Endothelial cell of umbilical vein (primary cell): ENCODE measurements around the gene QRFPR. TPM values are rescaled to one million over a fixed set of nuclear protein-coding genes. Genes with fewer than 3 reads are reported as not detected.

Source experiments
- BruUV-seq: library from RNA; stranded (reverse); fragments of 400-500 nt; replicated peaks from 2 replicates; lab custom pipeline; 2021; lab: Mats Ljungman, UMichigan
- CTCF ChIA-PET: fragments of 300-600, 350-600 bp; sonication (Branson Sonifier 250); formaldehyde crosslinking; loops from one replicate; lab custom pipeline; 2021; ENCODE audit warnings: antibody characterized with exemption, inconsistent platforms; lab: Charles Lee
- POLR2A ChIA-PET: fragments of 300-600, 350-600 bp; sonication (Branson Sonifier 250); formaldehyde crosslinking; loops from one replicate; lab custom pipeline; 2021; ENCODE audit warnings: antibody characterized with exemption, inconsistent platforms; lab: Charles Lee
- DNase-seq: peaks from one replicate; pipeline ENCODE4 v3.0.0-alpha.2; 2011; ENCODE audit warnings: low read depth, low spot score
- FAIRE-seq: peaks from 2 replicates; lab custom pipeline; 2011; peaks lifted over from hg19 to GRCh38; lab: Jason Lieb, UNC
- H2AFZ ChIP-seq: 2 replicates; pipeline ENCODE4 v1.6.0; 2012; ENCODE audit warnings: low read depth, low read length, control low read depth, inconsistent platforms
- H3K27ac ChIP-seq: 2 replicates; pipeline ENCODE4 v1.5.1; 2011; ENCODE audit warnings: low read depth, mild to moderate bottlenecking, control low read depth, low read length, moderate library complexity; ENCODE audit not compliant: insufficient read depth
- H3K27me3 ChIP-seq, 2 experiments: 2 replicates each; pipeline versions ENCODE4 v1.6.0 to v1.6.1; 2011; ENCODE audit warnings: low read length in 2 of 2, mixed read lengths in 1 of 2; ENCODE audit not compliant: control insufficient read depth in 2 of 2, insufficient read depth in 2 of 2
- H3K36me3 ChIP-seq, 2 experiments: 2 replicates in 1 of 2; 3 replicates in 1 of 2; pipeline ENCODE4 v1.5.1; 2011; ENCODE audit warnings: low read length in 2 of 2, mild to moderate bottlenecking in 1 of 2, moderate library complexity in 1 of 2; ENCODE audit not compliant: control insufficient read depth in 2 of 2, insufficient read depth in 2 of 2; ENCODE audit errors: extremely low read depth in 1 of 2
- H3K4me1 ChIP-seq: 3 replicates; pipeline ENCODE4 v1.5.1; 2011; ENCODE audit warnings: mild to moderate bottlenecking, low read length; ENCODE audit not compliant: control insufficient read depth, insufficient read depth; ENCODE audit errors: extremely low read depth
- H3K4me2 ChIP-seq: 2 replicates; pipeline ENCODE4 v1.6.1; 2011; ENCODE audit warnings: low read length, control low read depth, mixed read lengths; ENCODE audit not compliant: insufficient read depth
- H3K4me3 ChIP-seq, 3 experiments: fragments of 200-600 bp in 1 of 3; sonication (generic), shearing (Covaris generic) in 1 of 3; replicated peaks in 1 of 3; 2 replicates each; pipeline ENCODE4 v1.5.1; 2011 to 2016; ENCODE audit warnings: control low read depth in 3 of 3, low read length in 3 of 3, mild to moderate bottlenecking in 2 of 3, inconsistent platforms in 1 of 3, low read depth in 1 of 3, moderate library complexity in 1 of 3; ENCODE audit not compliant: insufficient read depth in 1 of 3
- H3K79me2 ChIP-seq: 2 replicates; pipeline ENCODE4 v1.6.0; 2012; ENCODE audit warnings: low read length, inconsistent platforms; ENCODE audit not compliant: control insufficient read depth, insufficient read depth
- H3K9ac ChIP-seq: replicated peaks from 2 replicates; pipeline ENCODE3; 2011; ENCODE audit warnings: low read length, control low read depth; ENCODE audit not compliant: insufficient read depth; ENCODE audit errors: extremely low read depth
- H3K9me1 ChIP-seq: replicated peaks from 3 replicates; pipeline ENCODE4 v1.6.0; 2011; ENCODE audit warnings: mild to moderate bottlenecking, low read length; ENCODE audit not compliant: control insufficient read depth, insufficient read depth; ENCODE audit errors: extremely low read depth
- H3K9me3 ChIP-seq: replicated peaks from 2 replicates; pipeline ENCODE4 v1.5.1; 2012; ENCODE audit warnings: low read length, inconsistent platforms; ENCODE audit not compliant: control insufficient read depth, insufficient read depth
- H4K20me1 ChIP-seq: replicated peaks from 2 replicates; pipeline ENCODE3; 2011; ENCODE audit warnings: mild to moderate bottlenecking, low read length; ENCODE audit not compliant: control insufficient read depth, insufficient read depth; ENCODE audit errors: extremely low read depth
- EZH2 ChIP-seq: IDR thresholded peaks from 2 replicates; pipeline ENCODE4 v1.6.1; 2012; ENCODE audit warnings: borderline replicate concordance, low read depth, mild to moderate bottlenecking, moderate library complexity, low read length, inconsistent platforms; ENCODE audit not compliant: severe bottlenecking
- FOS ChIP-seq: IDR thresholded peaks from 2 replicates; pipeline ENCODE4 v1.6.1; 2011; ENCODE audit warnings: mild to moderate bottlenecking, low read length, moderate library complexity, borderline replicate concordance; ENCODE audit not compliant: insufficient read depth
- GATA2 ChIP-seq: IDR thresholded peaks from 2 replicates; pipeline ENCODE4 v1.7.0; 2011; ENCODE audit warnings: low read depth, mild to moderate bottlenecking, moderate library complexity, mixed read lengths, low read length; ENCODE audit not compliant: insufficient read length, insufficient read depth
- JUN ChIP-seq: IDR thresholded peaks from 2 replicates; pipeline ENCODE4 v1.6.1; 2011; ENCODE audit warnings: borderline replicate concordance, low read depth; ENCODE audit not compliant: insufficient read length, insufficient read depth
- POLR2A ChIP-seq: IDR thresholded peaks from 2 replicates; pipeline ENCODE4 v1.6.1; 2012; ENCODE audit warnings: low read depth, mild to moderate bottlenecking, control low read depth, low read length
- dilution Hi-C: fragments of 300-500 bp; cut with MboI; formaldehyde crosslinking; loops from one replicate; pipeline ENCODE4 v1.15.0; 2019; ENCODE audit warnings: low sequenced_read_pairs; ENCODE audit not compliant: extremely low pct_ligation_motif_present
- intact Hi-C: fragments of 100-400 bp; cut with micrococcal nuclease; formaldehyde crosslinking; loops from one replicate; pipeline ENCODE4 v1.10.0; 2022
- polyA plus RNA-seq, 4 experiments: library from polyadenylated mRNA; depleted of rRNA in 3 of 4; stranded (reverse) in 3 of 4; unstranded in 1 of 4; fragments of >200 nt; gene quantifications; 2 replicates each; pipeline versions ENCODE4 v1.2.1 to v1.2.3, GENCODE V29; 2011 to 2012; ENCODE audit warnings: missing spikeins in 1 of 4
- total RNA-seq: library from RNA; stranded (reverse); gene quantifications from 2 replicates; pipeline ENCODE4 v1.2.3, GENCODE V29; 2021
- TF ChIP-seq, protein P1 (sequence below): IDR thresholded peaks from 2 replicates; pipeline ENCODE4 v1.6.1; 2011; ENCODE audit not compliant: insufficient read depth, insufficient read length
- TF ChIP-seq, protein P2 (sequence below), 2 donors: IDR thresholded peaks; 1 replicate in 1 of 2; 2 replicates in 1 of 2; pipeline ENCODE4 v1.5.1; 2011; ENCODE audit warnings: low read length in 2 of 2, mild to moderate bottlenecking in 2 of 2, moderate library complexity in 2 of 2, control low read depth in 1 of 2, inconsistent platforms in 1 of 2, low read depth in 1 of 2; ENCODE audit not compliant: insufficient read depth in 1 of 2; ENCODE audit errors: extremely low read depth in 1 of 2

Gene QRFPR
- total and polyA plus RNA-seq, 2 donors (not counting 3 experiments of a cell fraction or from before 2014, with no cell fraction given), result not detected

DNA sequence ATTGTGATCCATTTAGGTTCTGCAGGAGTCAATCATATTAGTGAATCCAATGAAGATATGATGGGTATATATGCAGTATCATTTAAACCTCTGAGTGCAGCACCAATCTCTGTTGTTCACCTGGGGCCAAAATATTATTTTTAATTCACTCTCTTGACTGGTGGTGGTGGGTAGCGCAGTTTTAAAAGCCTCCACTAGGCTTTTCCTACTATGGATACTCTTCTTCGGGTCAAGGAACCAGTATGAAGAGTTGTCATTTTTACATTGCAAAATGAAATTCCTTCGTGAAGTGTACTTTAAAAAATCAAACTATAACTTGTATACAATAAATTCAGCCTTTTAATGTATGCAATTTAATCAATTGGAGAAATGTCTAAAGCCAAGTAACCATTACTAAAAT is 56.5 kb downstream of the QRFPR start:
- H4K20me1 ChIP-seq, result no peaks in the 10 kb centered on the region
- ChIA-PET CTCF (no interaction called here), POLR2A (no interaction called here)
- intact Hi-C loops, result no loop called here
- no peak overlapping the region for H3K4me3 ChIP-seq
- H3K9me3 ChIP-seq, result no peaks in the 10 kb centered on the region
- H2AFZ ChIP-seq, result no peak overlapping the region
- TF ChIP-seq, protein P1, sequence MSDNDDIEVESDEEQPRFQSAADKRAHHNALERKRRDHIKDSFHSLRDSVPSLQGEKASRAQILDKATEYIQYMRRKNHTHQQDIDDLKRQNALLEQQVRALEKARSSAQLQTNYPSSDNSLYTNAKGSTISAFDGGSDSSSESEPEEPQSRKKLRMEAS, result no peak
- TF ChIP-seq JUN, result no peak
- no peaks in the 10 kb centered on the region for H3K9me1 ChIP-seq
- no peaks in the 10 kb centered on the region for H3K4me1 ChIP-seq
- no TSS peak for BruUV-seq
- dilution Hi-C loops, result no loop called here
- no peaks in the 10 kb centered on the region for H3K36me3 ChIP-seq
- no peaks in the 10 kb centered on the region for H3K27me3 ChIP-seq
- no peak overlapping the region for H3K9ac ChIP-seq
- no peak overlapping the region for H3K27ac ChIP-seq
- FAIRE-seq, result no peak
- no peak overlapping the region for H3K4me2 ChIP-seq
- no peaks in the 10 kb centered on the region for H3K79me2 ChIP-seq
- no peak for DNase-seq

DNA sequence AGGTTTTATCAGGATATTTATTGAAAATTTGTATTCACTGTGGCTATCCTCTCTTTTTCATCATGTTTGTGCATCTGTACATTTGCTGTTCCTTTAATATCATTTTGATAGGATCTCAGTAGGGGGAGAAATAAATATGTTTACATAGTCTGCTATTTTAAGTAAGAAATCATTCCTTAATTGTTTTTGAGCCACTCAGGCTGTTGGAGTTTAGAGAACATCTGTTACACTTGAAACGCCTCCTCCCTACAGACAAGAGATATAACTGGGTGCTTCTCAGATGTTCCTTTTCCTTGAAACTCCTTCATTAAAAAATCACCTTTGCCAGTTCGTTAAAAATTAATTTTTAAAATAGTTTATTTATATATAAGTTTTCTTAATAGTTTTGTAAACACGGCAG is 59.4 kb downstream of the QRFPR start:
- TF ChIP-seq, protein P1, result no peak
- TF ChIP-seq GATA2 (no peak), FOS (no peak), JUN (no peak), POLR2A (no peak), EZH2 (no peak)
- TF ChIP-seq, protein P2, sequence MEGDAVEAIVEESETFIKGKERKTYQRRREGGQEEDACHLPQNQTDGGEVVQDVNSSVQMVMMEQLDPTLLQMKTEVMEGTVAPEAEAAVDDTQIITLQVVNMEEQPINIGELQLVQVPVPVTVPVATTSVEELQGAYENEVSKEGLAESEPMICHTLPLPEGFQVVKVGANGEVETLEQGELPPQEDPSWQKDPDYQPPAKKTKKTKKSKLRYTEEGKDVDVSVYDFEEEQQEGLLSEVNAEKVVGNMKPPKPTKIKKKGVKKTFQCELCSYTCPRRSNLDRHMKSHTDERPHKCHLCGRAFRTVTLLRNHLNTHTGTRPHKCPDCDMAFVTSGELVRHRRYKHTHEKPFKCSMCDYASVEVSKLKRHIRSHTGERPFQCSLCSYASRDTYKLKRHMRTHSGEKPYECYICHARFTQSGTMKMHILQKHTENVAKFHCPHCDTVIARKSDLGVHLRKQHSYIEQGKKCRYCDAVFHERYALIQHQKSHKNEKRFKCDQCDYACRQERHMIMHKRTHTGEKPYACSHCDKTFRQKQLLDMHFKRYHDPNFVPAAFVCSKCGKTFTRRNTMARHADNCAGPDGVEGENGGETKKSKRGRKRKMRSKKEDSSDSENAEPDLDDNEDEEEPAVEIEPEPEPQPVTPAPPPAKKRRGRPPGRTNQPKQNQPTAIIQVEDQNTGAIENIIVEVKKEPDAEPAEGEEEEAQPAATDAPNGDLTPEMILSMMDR (IDR thresholded peaks at IDR 0.05; ENCODE audit: extremely low read depth in 1 of 2, insufficient read depth in 1 of 2, low read depth in 1 of 2, low read length in 2 of 2), result no peak
- dilution Hi-C loops (no loop called here), intact Hi-C loops (no loop called here)

More for the DNA sequence above, 59.4 kb downstream of the QRFPR start:
- no peak overlapping the region for H3K4me2 ChIP-seq
- no peaks in the 10 kb centered on the region for H3K27me3 ChIP-seq
- H2AFZ ChIP-seq, result no peak overlapping the region
- no peaks in the 10 kb centered on the region for H3K36me3 ChIP-seq
- H3K79me2 ChIP-seq, result no peaks in the 10 kb centered on the region
- no peak overlapping the region for H3K4me3 ChIP-seq
- no peaks in the 10 kb centered on the region for H3K9me3 ChIP-seq
- no TSS peak for BruUV-seq
- ChIA-PET CTCF (no interaction called here), POLR2A (no interaction called here)
- H3K27ac ChIP-seq, result no peak overlapping the region
- H3K4me1 ChIP-seq, result no peaks in the 10 kb centered on the region
- DNase-seq (no peak), FAIRE-seq (no peak)
- H3K9ac ChIP-seq, result no peak overlapping the region
- H3K9me1 ChIP-seq, result no peaks in the 10 kb centered on the region
- no peaks in the 10 kb centered on the region for H4K20me1 ChIP-seq
